ENCODE measurements around the gene DNAJB11.
"Not testable (repeated sequence)": the region's sequence is repeated elsewhere in the genome, so short reads cannot be mapped to it uniquely, and the experiment has no call there.

The DNAJB11 gene

GRCh38 chr3:186552408-186553031 lies 18.0 kb upstream of the DNAJB11 start:
- no peak for DNase-seq (ENCODE audit: low spot score)

- no peak for DNase-seq (ENCODE audit: low spot score)
Measured at GRCh38 chr3:186564586-186564985, 5.9 kb upstream of the DNAJB11 start.

GRCh38 chr3:186566772-186567071 lies 3.8 kb upstream of the DNAJB11 start:
- no peak for DNase-seq (ENCODE audit: low spot score)

GRCh38 chr3:186567072-186567921 lies 3.2 kb upstream of the DNAJB11 start, which contains the start of gene TBCCD1:
TBCCD1 (minus strand) TSS chr3:186567339; CDS start chr3:186564329, 3,010 bp downstream.
- peak; percentile 93 for DNase-seq (ENCODE audit: low spot score)

GRCh38 chr3:186569361-186569760 lies 1.2 kb upstream of the DNAJB11 start:
- DNase-seq (ENCODE audit: low spot score) = not testable (repeated sequence)

- DNase-seq (ENCODE audit: low spot score) = no peak
Measured at GRCh38 chr3:186569779-186570095, 783 bp upstream of the DNAJB11 start.

- no peak for DNase-seq (ENCODE audit: low spot score)
Measured at GRCh38 chr3:186570941-186571643, 572 bp downstream of the DNAJB11 start.

GRCh38 chr3:186571644-186572013 lies 1.1 kb downstream of the DNAJB11 start:
- DNase-seq (ENCODE audit: low spot score) = no peak

GRCh38 chr3:186577521-186577920 lies 7.0 kb downstream of the DNAJB11 start:
- no peak for DNase-seq (ENCODE audit: low spot score)

GRCh38 chr3:186580785-186581184 lies 10.3 kb downstream of the DNAJB11 start:
- no peak for DNase-seq (ENCODE audit: low spot score)

GRCh38 chr3:186582541-186582940 lies 12.0 kb downstream of the DNAJB11 start:
- DNase-seq (ENCODE audit: low spot score) = no peak

GRCh38 chr3:186583831-186584230 lies 13.3 kb downstream of the DNAJB11 start:
- no peak for DNase-seq (ENCODE audit: low spot score)

GRCh38 chr3:186586245-186586644 lies 15.7 kb downstream of the DNAJB11 start:
- not testable (repeated sequence) for DNase-seq (ENCODE audit: low spot score)

GRCh38 chr3:186587183-186587582 lies 16.7 kb downstream of the DNAJB11 start:
- no peak for DNase-seq (ENCODE audit: low spot score)

GRCh38 chr3:186588632-186589031 lies 18.1 kb downstream of the DNAJB11 start:
- peak; percentile 51 for DNase-seq (ENCODE audit: low spot score)

- no peak for DNase-seq (ENCODE audit: low spot score)
Measured at GRCh38 chr3:186589121-186589520, 18.6 kb downstream of the DNAJB11 start.

- DNase-seq (ENCODE audit: low spot score) = peak; percentile 95
Measured at GRCh38 chr3:186589856-186590579, 19.5 kb downstream of the DNAJB11 start.

GRCh38 chr3:186590580-186591295 lies 20.2 kb downstream of the DNAJB11 start:
- no peak for DNase-seq (ENCODE audit: low spot score)

GRCh38 chr3:186592682-186593081 lies 22.2 kb downstream of the DNAJB11 start:
- no peak for DNase-seq (ENCODE audit: low spot score)

- DNase-seq (ENCODE audit: low spot score) = no peak
Measured at GRCh38 chr3:186593862-186594261, 23.3 kb downstream of the DNAJB11 start.

GRCh38 chr3:186594591-186595113 lies 24.1 kb downstream of the DNAJB11 start:
- DNase-seq (ENCODE audit: low spot score) = no peak

Data from kidney tubule cell (primary cell).